ENCODE results near the gene PRPF8. TPM values are rescaled to one million over a fixed set of nuclear protein-coding genes. Genes with fewer than 3 reads are reported as not detected.

Gene PRPF8
- total and polyA plus RNA-seq, 2 of the 13 experiments (the other 11 are each of a cell fraction or from before 2014, with no cell fraction given) = 112 to 179 TPM

- TF ChIP-seq NFAT5 (CRISPR knock-in tag; IDR thresholded peaks at IDR 0.05) = no peak
- no peak for TF ChIP-seq ZNF800 (CRISPR knock-in tag; IDR thresholded peaks at IDR 0.05)
- no peak for TF ChIP-seq ZNF251 (CRISPR knock-in tag; IDR thresholded peaks at IDR 0.05)
- no peak for TF ChIP-seq ZNF547 (CRISPR knock-in tag; IDR thresholded peaks at IDR 0.05)
- no peak for TF ChIP-seq TMF1 (CRISPR knock-in tag; IDR thresholded peaks at IDR 0.05; ENCODE audit: low read depth)
- no peak for TF ChIP-seq PRPF4 (IDR thresholded peaks at IDR 0.05; ENCODE audit: low read depth, low read length, poor library complexity, severe bottlenecking)
- TF ChIP-seq TRIM24 (CRISPR knock-in tag; IDR thresholded peaks at IDR 0.05) = no peak
- peak; percentile 44; the same call in 1 of the 2 replicates for TF ChIP-seq PAXIP1 (CRISPR knock-in tag; conservative IDR thresholded peaks at IDR 0.05)
- no peak; the same call in 1 of the 2 replicates for TF ChIP-seq FOXA3 (CRISPR knock-in tag; IDR thresholded peaks at IDR 0.05)
- TF ChIP-seq SIN3B (IDR thresholded peaks at IDR 0.05; ENCODE audit: low read length) = no peak
- no peak for TF ChIP-seq SIX1 (CRISPR knock-in tag; IDR thresholded peaks at IDR 0.05; ENCODE audit: borderline replicate concordance)
- TF ChIP-seq BCL3 (CRISPR knock-in tag; IDR thresholded peaks at IDR 0.05) = no peak
- no peak for TF ChIP-seq HNRNPLL (IDR thresholded peaks at IDR 0.05; ENCODE audit: low read depth, low read length, poor library complexity, severe bottlenecking)
- TF ChIP-seq HHEX (CRISPR knock-in tag; IDR thresholded peaks at IDR 0.05) = no peak
- TF ChIP-seq SP1 (IDR thresholded peaks at IDR 0.05) = no peak
- TF ChIP-seq SP1 (CRISPR knock-in tag; IDR thresholded peaks at IDR 0.05) = no peak; the same call in 1 of the 2 replicates
- TF ChIP-seq MIER2 (CRISPR knock-in tag; IDR thresholded peaks at IDR 0.05) = no peak
Observed at GRCh38 chr17:1716912-1717695, 32.4 kb upstream of the PRPF8 start (continued).
